ENCODE data around the gene CAMKK2.
"Not testable (repeated sequence)": the region's sequence is repeated elsewhere in the genome, so short reads cannot be mapped to it uniquely, and the experiment has no call there.

Gene CAMKK2

GRCh38 chr12:121205491-121205890 lies 91.0 kb downstream of the CAMKK2 start:
- H3K27me3 ChIP-seq (ENCODE audit: insufficient read depth, low read depth, severe bottlenecking): no peaks in the 10 kb centered on the region
- H3K4me3 ChIP-seq (ENCODE audit: low read depth, low read length): no peak overlapping the region
- no peaks in the 10 kb centered on the region for H3K9me3 ChIP-seq (ENCODE audit: severe bottlenecking)
- no peaks in the 10 kb centered on the region for H3K36me3 ChIP-seq
- no peak for DNase-seq
- TF ChIP-seq CTCF (IDR thresholded peaks at IDR 0.05; ENCODE audit: low read depth, low read length): no peak
- H3K27ac ChIP-seq: no peak overlapping the region

- Histone ChIP-seq H3K27ac (no peak overlapping the region), H3K36me3 (no peaks in the 10 kb centered on the region), H3K4me3 (ENCODE audit: low read depth, low read length) (no peak overlapping the region), H3K27me3 (ENCODE audit: insufficient read depth, low read depth, severe bottlenecking) (no peaks in the 10 kb centered on the region), H3K9me3 (ENCODE audit: severe bottlenecking) (no peaks in the 10 kb centered on the region)
- no peak for DNase-seq
- no peak for TF ChIP-seq CTCF (IDR thresholded peaks at IDR 0.05; ENCODE audit: low read depth, low read length)
Measured at GRCh38 chr12:121203482-121203881, 93.0 kb downstream of the CAMKK2 start.

GRCh38 chr12:121202407-121203355 lies 93.8 kb downstream of the CAMKK2 start:
- H3K9me3 ChIP-seq (ENCODE audit: severe bottlenecking): no peaks in the 10 kb centered on the region
- no peak overlapping the region for H3K27ac ChIP-seq
- no peaks in the 10 kb centered on the region for H3K27me3 ChIP-seq (ENCODE audit: insufficient read depth, low read depth, severe bottlenecking)
- no peaks in the 10 kb centered on the region for H3K36me3 ChIP-seq
- no peak for DNase-seq
- no peak overlapping the region for H3K4me3 ChIP-seq (ENCODE audit: low read depth, low read length)
- TF ChIP-seq CTCF (IDR thresholded peaks at IDR 0.05; ENCODE audit: low read depth, low read length): no peak

GRCh38 chr12:121201140-121201539 lies 95.4 kb downstream of the CAMKK2 start:
- H3K27me3 ChIP-seq (ENCODE audit: insufficient read depth, low read depth, severe bottlenecking); H3K36me3 ChIP-seq; DNase-seq; H3K9me3 ChIP-seq (ENCODE audit: severe bottlenecking); H3K27ac ChIP-seq; H3K4me3 ChIP-seq (ENCODE audit: low read depth, low read length): not testable (repeated sequence)

GRCh38 chr12:121198949-121199348 lies 97.6 kb downstream of the CAMKK2 start:
- no peak for TF ChIP-seq CTCF (IDR thresholded peaks at IDR 0.05; ENCODE audit: low read depth, low read length)

GRCh38 chr12:121196902-121197301 lies 99.6 kb downstream of the CAMKK2 start:
- TF ChIP-seq CTCF (IDR thresholded peaks at IDR 0.05; ENCODE audit: low read depth, low read length): no peak
- no peak for DNase-seq
- H3K27ac ChIP-seq: no peak overlapping the region

More at GRCh38 chr12:121198949-121199348, 97.6 kb downstream of the CAMKK2 start:
- DNase-seq: no peak
- Histone ChIP-seq H3K27me3 (ENCODE audit: insufficient read depth, low read depth, severe bottlenecking) (no peaks in the 10 kb centered on the region), H3K4me3 (ENCODE audit: low read depth, low read length) (no peak overlapping the region), H3K27ac (no peak overlapping the region), H3K36me3 (no peaks in the 10 kb centered on the region), H3K9me3 (ENCODE audit: severe bottlenecking) (no peaks in the 10 kb centered on the region)

More at GRCh38 chr12:121196902-121197301, 99.6 kb downstream of the CAMKK2 start:
- no peaks in the 10 kb centered on the region for H3K27me3 ChIP-seq (ENCODE audit: insufficient read depth, low read depth, severe bottlenecking)
- H3K4me3 ChIP-seq (ENCODE audit: low read depth, low read length): no peak overlapping the region
- H3K9me3 ChIP-seq (ENCODE audit: severe bottlenecking): no peaks in the 10 kb centered on the region
- no peaks in the 10 kb centered on the region for H3K36me3 ChIP-seq

All from WERI-Rb-1 (cell line).